H1 (cell line): Measurements from ENCODE around the gene DNM2. TPM values are rescaled to one million over a fixed set of nuclear protein-coding genes. Genes with fewer than 3 reads are reported as not detected.
A peak's percentile ranks its signal among the peaks of the same experiment; 100 is the strongest.

ENCODE experiments used
- CTCF ChIA-PET: fragments of 300-600 bp; sonication (Branson Sonifier 250); formaldehyde crosslinking; loops from one replicate; lab custom pipeline; 2021; ENCODE audit not compliant: partially characterized antibody; lab: Charles Lee
- POLR2A ChIA-PET: fragments of 300-600 bp; sonication (Branson Sonifier 250); formaldehyde crosslinking; loops from one replicate; lab custom pipeline; 2021; ENCODE audit warnings: inconsistent platforms; ENCODE audit not compliant: partially characterized antibody; lab: Charles Lee
- DNase-seq, 2 experiments: peaks; one replicate each; pipeline versions ENCODE4 v3.0.0 to v3.0.0-alpha.2; 2010 to 2022; ENCODE audit warnings: low spot score in 2 of 2, low read depth in 1 of 2, mixed read lengths in 1 of 2
- FAIRE-seq: peaks from 2 replicates; lab custom pipeline; 2011; peaks lifted over from hg19 to GRCh38; lab: Jason Lieb, UNC
- H2AFZ ChIP-seq: 2 replicates; pipeline ENCODE4 v1.8.1; 2012; ENCODE audit warnings: low read length, inconsistent platforms
- H2AK5ac ChIP-seq: 2 replicates; pipeline ENCODE4 v1.6.1; 2013; ENCODE audit warnings: low read depth, low read length
- H2BK120ac ChIP-seq: replicated peaks from 2 replicates; pipeline ENCODE3; 2013; ENCODE audit warnings: low read depth, low read length, inconsistent platforms
- H2BK12ac ChIP-seq: 2 replicates; pipeline ENCODE4 v1.6.1; 2013; ENCODE audit warnings: low read depth, low read length
- H2BK15ac ChIP-seq: 2 replicates; pipeline ENCODE4 v1.6.1; 2013; ENCODE audit warnings: low read length
- H2BK20ac ChIP-seq: 2 replicates; pipeline ENCODE4 v1.6.1; 2013; ENCODE audit warnings: low read length
- H2BK5ac ChIP-seq: 2 replicates; pipeline ENCODE4 v1.6.1; 2013; ENCODE audit warnings: low read depth, low read length
- H3K14ac ChIP-seq: 2 replicates; pipeline ENCODE4 v1.6.1; 2013; ENCODE audit warnings: inconsistent platforms; ENCODE audit not compliant: insufficient read length
- H3K18ac ChIP-seq: 2 replicates; pipeline ENCODE4 v1.6.1; 2013; ENCODE audit warnings: low read length; ENCODE audit errors: extremely low read depth
- H3K23ac ChIP-seq: 2 replicates; pipeline ENCODE4 v1.6.1; 2013; ENCODE audit warnings: inconsistent platforms; ENCODE audit not compliant: insufficient read length
- H3K23me2 ChIP-seq: 2 replicates; pipeline ENCODE4 v1.6.1; 2013; ENCODE audit warnings: low read depth, low read length
- H3K27ac ChIP-seq: 2 replicates; pipeline ENCODE4 v1.6.1; 2011; ENCODE audit warnings: low read depth, low read length, inconsistent platforms
- H3K27me3 ChIP-seq, 4 experiments: replicated peaks in 1 of 4; 1 replicate in 1 of 4; 2 replicates in 3 of 4; pipeline versions ENCODE4 v1.6.1 to v1.8.1; 2011 to 2013; ENCODE audit warnings: low read length in 3 of 4, mild to moderate bottlenecking in 3 of 4, inconsistent platforms in 2 of 4, mixed read lengths in 2 of 4, moderate library complexity in 1 of 4; ENCODE audit not compliant: control insufficient read depth in 3 of 4, insufficient read depth in 3 of 4; ENCODE audit errors: extremely low read depth in 1 of 4
- H3K36me3 ChIP-seq, 4 experiments: 2 replicates each; pipeline versions ENCODE4 v1.6.1 to v1.8.1; 2011 to 2013; ENCODE audit warnings: mild to moderate bottlenecking in 4 of 4, low read length in 3 of 4, moderate library complexity in 2 of 4, control low read depth in 1 of 4, inconsistent platforms in 1 of 4; ENCODE audit not compliant: insufficient read depth in 4 of 4, control insufficient read depth in 2 of 4
- H3K4ac ChIP-seq: replicated peaks from 2 replicates; pipeline ENCODE3; 2013; ENCODE audit warnings: low read length, low read depth, mixed read lengths, inconsistent platforms; ENCODE audit not compliant: insufficient read length
- H3K4me1 ChIP-seq, 4 experiments: replicated peaks in 1 of 4; 1 replicate in 1 of 4; 2 replicates in 3 of 4; pipeline versions ENCODE4 v1.6.1 to v1.8.1; 2011 to 2013; ENCODE audit warnings: low read length in 3 of 4, inconsistent platforms in 2 of 4, mixed read lengths in 1 of 4; ENCODE audit not compliant: insufficient read depth in 4 of 4, control insufficient read depth in 3 of 4
- H3K4me2 ChIP-seq, 2 experiments: 2 replicates each; pipeline versions ENCODE4 v1.6.1 to v1.8.1; 2011 to 2013; ENCODE audit warnings: low read depth in 2 of 2, low read length in 2 of 2, control low read depth in 1 of 2, inconsistent platforms in 1 of 2, mild to moderate bottlenecking in 1 of 2; ENCODE audit not compliant: insufficient read depth in 1 of 2
- H3K4me3 ChIP-seq, 4 experiments: fragments of 200-600, 300-600 bp in 1 of 4; sonication (generic), shearing (Covaris generic), sonication (Bioruptor Twin) in 1 of 4; 2 replicates each; pipeline versions ENCODE4 v1.5.1 to v1.8.1; 2011 to 2016; ENCODE audit warnings: low read length in 4 of 4, low read depth in 3 of 4, control low read depth in 2 of 4, inconsistent platforms in 2 of 4, mild to moderate bottlenecking in 2 of 4, mixed read lengths in 1 of 4, moderate library complexity in 1 of 4; ENCODE audit not compliant: insufficient read depth in 2 of 4; ENCODE audit errors: extremely low read depth in 1 of 4
- H3K56ac ChIP-seq: replicated peaks from 2 replicates; pipeline ENCODE3; 2013; ENCODE audit warnings: low read depth, mild to moderate bottlenecking, mixed read lengths, low read length, inconsistent platforms; ENCODE audit not compliant: insufficient read length
- H3K79me1 ChIP-seq: 2 replicates; pipeline ENCODE4 v1.6.1; 2013; ENCODE audit warnings: low read depth, low read length, control low read depth
- H3K79me2 ChIP-seq, 2 experiments: 2 replicates each; pipeline versions ENCODE4 v1.6.1 to v1.8.1; 2012 to 2013; ENCODE audit warnings: low read length in 2 of 2, mild to moderate bottlenecking in 2 of 2, inconsistent platforms in 1 of 2; ENCODE audit not compliant: insufficient read depth in 2 of 2, control insufficient read depth in 1 of 2
- H3K9ac ChIP-seq, 4 experiments: replicated peaks in 1 of 4; 1 replicate in 1 of 4; 2 replicates in 3 of 4; pipeline versions ENCODE4 v1.6.1 to v1.8.1; 2011 to 2013; ENCODE audit warnings: low read depth in 3 of 4, low read length in 3 of 4, control low read depth in 2 of 4, mild to moderate bottlenecking in 2 of 4, moderate library complexity in 2 of 4, inconsistent platforms in 1 of 4; ENCODE audit errors: extremely low read depth in 1 of 4
- H3K9me3 ChIP-seq, 2 experiments: 2 replicates each; pipeline versions ENCODE4 v1.6.1 to v1.8.1; 2012 to 2013; ENCODE audit warnings: mild to moderate bottlenecking in 2 of 2, moderate library complexity in 2 of 2, control low read depth in 1 of 2, inconsistent platforms in 1 of 2, low read depth in 1 of 2, low read length in 1 of 2, mixed read lengths in 1 of 2; ENCODE audit not compliant: insufficient read depth in 2 of 2
- H4K20me1 ChIP-seq, 2 experiments: replicated peaks in 1 of 2; 2 replicates each; pipeline versions ENCODE3 to v1.8.1; 2011 to 2013; ENCODE audit warnings: inconsistent platforms in 2 of 2, low read length in 2 of 2, mild to moderate bottlenecking in 1 of 2; ENCODE audit not compliant: insufficient read depth in 2 of 2, control insufficient read depth in 1 of 2
- H4K5ac ChIP-seq: 2 replicates; pipeline ENCODE4 v1.6.1; 2013; ENCODE audit warnings: low read length, low read depth, mixed read lengths, inconsistent platforms; ENCODE audit not compliant: insufficient read length
- H4K8ac ChIP-seq: 2 replicates; pipeline ENCODE4 v1.8.0; 2013; ENCODE audit warnings: mild to moderate bottlenecking, moderate library complexity, low read length, inconsistent platforms; ENCODE audit not compliant: insufficient read depth; ENCODE audit errors: extremely low read depth
- H4K91ac ChIP-seq: replicated peaks from 2 replicates; pipeline ENCODE3; 2013; ENCODE audit warnings: low read length, mixed read lengths, inconsistent platforms; ENCODE audit not compliant: insufficient read length
- CREB1 ChIP-seq: IDR thresholded peaks from 2 replicates; pipeline ENCODE4 v1.6.1; 2012; ENCODE audit warnings: inconsistent platforms
- CTCF ChIP-seq, 3 experiments: IDR thresholded peaks; 1 replicate in 2 of 3; 2 replicates in 1 of 3; pipeline versions ENCODE4 v1.5.1 to v1.6.1; 2011; ENCODE audit warnings: low read length in 3 of 3, mild to moderate bottlenecking in 3 of 3, inconsistent platforms in 2 of 3, low read depth in 1 of 3, moderate library complexity in 1 of 3; ENCODE audit not compliant: insufficient read depth in 1 of 3; ENCODE audit errors: control extremely low read depth in 1 of 3
- MAFK ChIP-seq: IDR thresholded peaks from 2 replicates; pipeline ENCODE4 v1.6.1; 2012; ENCODE audit warnings: low read depth, mild to moderate bottlenecking, improper control_type of control experiment, low read length
- MAX ChIP-seq: IDR thresholded peaks from 2 replicates; pipeline ENCODE4 v1.6.1; 2012; ENCODE audit warnings: inconsistent platforms
- RAD21 ChIP-seq, 2 experiments: IDR thresholded peaks in 1 of 2; conservative IDR thresholded peaks in 1 of 2; 2 replicates each; pipeline ENCODE4 v1.6.1; 2011; ENCODE audit warnings: low read depth in 2 of 2, low read length in 2 of 2, improper control_type of control experiment in 1 of 2, inconsistent platforms in 1 of 2, mild to moderate bottlenecking in 1 of 2, moderate library complexity in 1 of 2
- WGBS, 2 experiments: shearing (Covaris generic) in 1 of 2; methylation state at CpG; one replicate each; pipeline versions ENCODE4 v1.1.6 to v1.1.7; 2013 to 2015; ENCODE audit warnings: low lambda C conversion rate in 2 of 2, mixed read lengths in 2 of 2, inconsistent platforms in 1 of 2, low coverage in 1 of 2, missing lambda C conversion rate in 1 of 2; ENCODE audit not compliant: insufficient replicate concordance in 2 of 2, insufficient coverage in 1 of 2, insufficient read length in 1 of 2; ENCODE audit errors: extremely low coverage in 1 of 2, missing lambda C conversion rate in 1 of 2; 5-methylcytosine and 5-hydroxymethylcytosine counted together
- polyA plus RNA-seq, 7 experiments: library from polyadenylated mRNA; depleted of rRNA in 3 of 7; stranded (reverse) in 5 of 7; unstranded in 2 of 7; fragments of >200 nt in 5 of 7; fragments of 200-250 nt in 2 of 7; gene quantifications; 1 replicate in 5 of 7; 2 replicates in 1 of 7; 4 replicates in 1 of 7; pipeline versions ENCODE4 v1.2.1 to v1.2.3, GENCODE V29; 2011 to 2013; ENCODE audit warnings: missing spikeins in 2 of 7, mixed read lengths in 2 of 7
- total RNA-seq: library from RNA; stranded (reverse); fragmentation: NEBNext Ultra II Directional; extraction: Animal tissue kit (Norgen Biotek cat#: 25700); gene quantifications from 2 replicates; pipeline ENCODE4 v1.2.1, GENCODE V29; 2021

The DNM2 gene
- total and polyA plus RNA-seq, 2 of the 8 experiments (the other 6 are each of a cell fraction or from before 2014, with no cell fraction given): 61.9 to 120 TPM

- Histone ChIP-seq H3K23me2 (no peaks in the 10 kb centered on the region), H3K4me2 (no peak overlapping the region), H3K4me1 (no peaks in the 10 kb centered on the region), H2AFZ (no peak overlapping the region), H4K5ac (no peak overlapping the region), H2AK5ac (no peak overlapping the region), H4K20me1 (peaks cover 0 to 8% of the 10 kb centered on the region in 2 experiments), H2BK15ac (no peak overlapping the region), H3K23ac (no peak overlapping the region), H3K9ac (no peak overlapping the region), H2BK5ac (no peak overlapping the region), H3K14ac (no peak overlapping the region), H2BK120ac (no peak overlapping the region), H2BK12ac (no peak overlapping the region), H3K18ac (no peak overlapping the region), H4K91ac (no peak overlapping the region), H3K56ac (no peak overlapping the region), H3K27ac (0 out of 2 replicates have a peak overlapping the region, but pooled peaks have one; percentile 51), H3K36me3 (peaks cover 6 to 39% (median 22%) of the 10 kb centered on the region in 4 experiments; a peak in 7 of 8 replicates), H2BK20ac (no peak overlapping the region), H4K8ac (peak overlapping the region; percentile 59; the same call in 1 of the 2 replicates), H3K27me3 (no peaks in the 10 kb centered on the region), H3K9me3 (no peaks in the 10 kb centered on the region), H3K4ac (no peak overlapping the region), H3K79me2 (no peaks in the 10 kb centered on the region), H3K4me3 (no peak overlapping the region), H3K79me1 (no peaks in the 10 kb centered on the region)
- no peak for FAIRE-seq
- ChIA-PET CTCF (interaction anchor here (0.7 to 4.8 kb wide), 15 partner anchors 9 to 261 kb away, joined by 3 to 22 read pairs (median 5); partner anchors contain the start of gene DNM2), POLR2A (no interaction called here)
- TF ChIP-seq MAFK (no peak), CREB1 (peak; percentile 78), MAX (peak; percentile 47), CTCF (IDR thresholded peaks at IDR 0.05; ENCODE audit: control extremely low read depth in 1 of 3, insufficient read depth in 1 of 3, low read depth in 1 of 3, low read length in 3 of 3) (peak; percentile 35 to 73 (median 38)), RAD21 (IDR thresholded peaks at IDR 0.05 in 1 of 2, conservative IDR thresholded peaks at IDR 0.05 in 1 of 2; ENCODE audit: low read depth in 2 of 2, low read length in 2 of 2) (peak in 1 of 2 experiments; percentile 18; a peak in 1 of 4 replicates)
- DNase-seq: no peak
- 90% methylated on average over 26 of the region's 26 CpGs; no CpG with 5 or more reads in 1 of the 2 experiments for WGBS, 2 experiments
Observed at GRCh38 chr19:10828981-10829821, 111.3 kb downstream of the DNM2 start.
